Mesenchymal stem cell (in vitro differentiated cells and primary cell): ENCODE measurements around the gene USP7.

Experiments
- DNase-seq: peaks from one replicate; pipeline ENCODE4 v3.0.0-alpha.2; 2013
- H2AFZ ChIP-seq: one replicate; pipeline ENCODE4 v1.6.1; 2013; ENCODE audit warnings: low read depth, mild to moderate bottlenecking, control low read depth, inconsistent platforms, low read length, moderate library complexity
- H2AK5ac ChIP-seq: 2 replicates; pipeline ENCODE4 v1.6.1; 2013; ENCODE audit warnings: low read length, moderate library complexity, mild to moderate bottlenecking, inconsistent platforms; ENCODE audit not compliant: severe bottlenecking
- H2BK120ac ChIP-seq: one replicate; pipeline ENCODE4 v1.6.1; 2013; ENCODE audit warnings: low read depth, mild to moderate bottlenecking, inconsistent platforms, low read length, moderate library complexity
- H2BK12ac ChIP-seq, 2 experiments: one replicate each; pipeline ENCODE4 v1.6.1; 2013; ENCODE audit warnings: inconsistent platforms in 2 of 2, low read length in 2 of 2, mild to moderate bottlenecking in 2 of 2, moderate library complexity in 2 of 2, control low read depth in 1 of 2
- H2BK15ac ChIP-seq: one replicate; pipeline ENCODE4 v1.6.1; 2013; ENCODE audit warnings: mild to moderate bottlenecking, low read depth, inconsistent platforms; ENCODE audit not compliant: poor library complexity, severe bottlenecking
- H2BK5ac ChIP-seq: 2 replicates; pipeline ENCODE4 v1.6.1; 2013; ENCODE audit warnings: low read depth, mild to moderate bottlenecking, low read length, control low read depth, inconsistent platforms; ENCODE audit not compliant: poor library complexity, severe bottlenecking
- H3K14ac ChIP-seq, 2 experiments: one replicate each; pipeline ENCODE4 v1.6.1; 2013; ENCODE audit warnings: inconsistent platforms in 2 of 2, low read length in 2 of 2, control low read depth in 1 of 2, mild to moderate bottlenecking in 1 of 2, moderate library complexity in 1 of 2
- H3K18ac ChIP-seq, 2 experiments: one replicate each; pipeline ENCODE4 v1.6.1; 2013; ENCODE audit warnings: inconsistent platforms in 2 of 2, low read length in 2 of 2, control low read depth in 1 of 2, low read depth in 1 of 2, mild to moderate bottlenecking in 1 of 2
- H3K23ac ChIP-seq, 2 experiments: one replicate each; pipeline ENCODE4 v1.6.1; 2013; ENCODE audit warnings: inconsistent platforms in 2 of 2, low read length in 2 of 2, mild to moderate bottlenecking in 2 of 2, moderate library complexity in 2 of 2, control low read depth in 1 of 2
- H3K27ac ChIP-seq: 2 replicates; pipeline ENCODE4 v1.5.1; 2013; ENCODE audit warnings: mild to moderate bottlenecking, moderate library complexity, low read length, control low read depth, inconsistent platforms; ENCODE audit not compliant: poor library complexity, severe bottlenecking
- H3K27me3 ChIP-seq, 2 experiments: 2 replicates each; pipeline versions ENCODE4 v1.6.1 to v1.7.0; 2013; ENCODE audit warnings: low read length in 2 of 2, mild to moderate bottlenecking in 2 of 2, moderate library complexity in 2 of 2, control low read depth in 1 of 2, inconsistent platforms in 1 of 2; ENCODE audit not compliant: control insufficient read depth in 1 of 2, insufficient read depth in 1 of 2
- H3K36me3 ChIP-seq, 2 experiments: 2 replicates each; pipeline versions ENCODE4 v1.6.1 to v1.7.0; 2013; ENCODE audit warnings: low read length in 2 of 2, control low read depth in 1 of 2, inconsistent platforms in 1 of 2, low read depth in 1 of 2, mild to moderate bottlenecking in 1 of 2; ENCODE audit not compliant: insufficient read depth in 2 of 2, control insufficient read depth in 1 of 2
- H3K4ac ChIP-seq, 2 experiments: one replicate each; pipeline ENCODE4 v1.6.1; 2013; ENCODE audit warnings: inconsistent platforms in 2 of 2, low read length in 2 of 2, mild to moderate bottlenecking in 2 of 2, moderate library complexity in 2 of 2, control low read depth in 1 of 2, low read depth in 1 of 2
- H3K4me1 ChIP-seq: 2 replicates; pipeline ENCODE4 v1.6.1; 2013; ENCODE audit warnings: low read depth, low read length, control low read depth; ENCODE audit not compliant: control insufficient read depth, insufficient read depth
- H3K4me2 ChIP-seq: 2 replicates; pipeline ENCODE4 v1.6.1; 2013; ENCODE audit warnings: low read length, mild to moderate bottlenecking, inconsistent platforms; ENCODE audit not compliant: poor library complexity, severe bottlenecking
- H3K4me3 ChIP-seq, 2 experiments: 2 replicates each; pipeline versions ENCODE4 v1.5.1 to v1.7.0; 2013; ENCODE audit warnings: low read length in 2 of 2, mild to moderate bottlenecking in 2 of 2, control low read depth in 1 of 2, low read depth in 1 of 2; ENCODE audit not compliant: insufficient read depth in 1 of 2
- H3K79me1 ChIP-seq: replicated peaks from 2 replicates; pipeline ENCODE4 v1.6.1; 2013; ENCODE audit warnings: mild to moderate bottlenecking, control low read depth, low read length, inconsistent platforms; ENCODE audit not compliant: poor library complexity, severe bottlenecking
- H3K9ac ChIP-seq: 2 replicates; pipeline ENCODE4 v1.7.0; 2013; ENCODE audit warnings: mild to moderate bottlenecking, low read length, moderate library complexity
- H3K9me3 ChIP-seq: 2 replicates; pipeline ENCODE4 v1.7.0; 2013; ENCODE audit warnings: mild to moderate bottlenecking, low read length; ENCODE audit not compliant: control insufficient read depth
- H4K8ac ChIP-seq: one replicate; pipeline ENCODE4 v1.6.1; 2013; ENCODE audit warnings: inconsistent platforms, mild to moderate bottlenecking, low read length, moderate library complexity
- H4K91ac ChIP-seq: one replicate; pipeline ENCODE4 v1.6.1; 2013; ENCODE audit warnings: mild to moderate bottlenecking, low read length, inconsistent platforms
- WGBS: methylation state at CpG from one replicate; pipeline ENCODE4 v1.1.7; 2013; ENCODE audit warnings: mixed read lengths; 5-methylcytosine and 5-hydroxymethylcytosine counted together

USP7 gene

DNA sequence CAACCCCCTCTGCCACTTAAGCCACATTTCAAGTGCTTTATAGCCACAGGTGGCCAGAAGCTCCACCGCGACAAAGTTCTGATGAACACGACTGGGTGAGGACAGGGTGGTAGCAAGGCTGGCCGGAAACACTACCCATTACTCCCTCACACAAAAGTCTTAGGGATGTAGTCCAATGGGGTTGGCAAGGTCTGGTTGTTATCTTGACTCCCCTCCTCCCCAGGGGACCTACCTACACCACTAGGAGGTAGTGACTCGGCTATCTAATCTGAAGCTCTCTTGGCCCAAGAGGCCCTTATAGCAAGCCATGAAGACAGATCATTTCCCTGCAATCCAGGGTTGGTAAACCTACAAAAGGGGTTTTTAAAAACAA is 73.2 kb downstream of the USP7 start:
- H3K27me3 ChIP-seq = no peaks in the 10 kb centered on the region
- peaks cover 29% of the 10 kb centered on the region for H3K79me1 ChIP-seq
- no peak overlapping the region for H3K4me2 ChIP-seq
- H3K4ac ChIP-seq = no peak overlapping the region
- no peak overlapping the region for H2AFZ ChIP-seq
- H3K9me3 ChIP-seq = no peaks in the 10 kb centered on the region
- no peak overlapping the region for H3K27ac ChIP-seq
- H2AK5ac ChIP-seq = no peak overlapping the region
- no peak for DNase-seq
- no peak overlapping the region for H3K18ac ChIP-seq
- H2BK5ac ChIP-seq = no peak overlapping the region
- H4K91ac ChIP-seq = no peak overlapping the region
- no peak overlapping the region for H4K8ac ChIP-seq
- peaks cover 27% of the 10 kb centered on the region for H3K4me1 ChIP-seq
- H3K23ac ChIP-seq = no peak overlapping the region
- no peak overlapping the region for H2BK120ac ChIP-seq
- no peak overlapping the region for H3K14ac ChIP-seq
- H2BK12ac ChIP-seq = no peak overlapping the region
- H3K36me3 ChIP-seq = peaks cover 65 to 72% of the 10 kb centered on the region in 2 experiments
- H3K9ac ChIP-seq = no peak overlapping the region
- 92% methylated on average over 5 of the region's 5 CpGs for WGBS
- no peak overlapping the region for H3K4me3 ChIP-seq
- H2BK15ac ChIP-seq = no peak overlapping the region

- no peak overlapping the region for H3K4me2 ChIP-seq
- no peak overlapping the region for H2AFZ ChIP-seq
Observed at GRCh38 chr16:8889893-8890548, 73.7 kb downstream of the USP7 start.

GRCh38 chr16:8888951-8889892 is 74.5 kb downstream of the USP7 start:
- DNase-seq = no peak
- H2AFZ ChIP-seq = no peak overlapping the region
- 93% methylated on average over 22 of the region's 23 CpGs for WGBS
- no peaks in the 10 kb centered on the region for H3K27me3 ChIP-seq
- no peak overlapping the region for H4K8ac ChIP-seq
- H3K9me3 ChIP-seq = no peaks in the 10 kb centered on the region
- no peak overlapping the region for H2BK12ac ChIP-seq
- H3K9ac ChIP-seq = no peak overlapping the region
- H3K14ac ChIP-seq = no peak overlapping the region
- H2BK5ac ChIP-seq = no peak overlapping the region
- no peak overlapping the region for H2BK120ac ChIP-seq
- H3K18ac ChIP-seq = no peak overlapping the region
- no peak overlapping the region for H2AK5ac ChIP-seq
- H3K4me3 ChIP-seq = no peak overlapping the region
- H3K79me1 ChIP-seq = peaks cover 20% of the 10 kb centered on the region
- H3K27ac ChIP-seq = no peak overlapping the region
- no peak overlapping the region for H4K91ac ChIP-seq
- H2BK15ac ChIP-seq = no peak overlapping the region
- H3K4me2 ChIP-seq = no peak overlapping the region
- H3K4ac ChIP-seq = no peak overlapping the region
- H3K23ac ChIP-seq = no peak overlapping the region
- H3K4me1 ChIP-seq = peaks cover 39% of the 10 kb centered on the region
- H3K36me3 ChIP-seq = peaks cover 56 to 59% of the 10 kb centered on the region in 2 experiments

More at GRCh38 chr16:8889893-8890548, 73.7 kb downstream of the USP7 start:
- Histone ChIP-seq H2BK120ac (no peak overlapping the region), H3K27ac (no peak overlapping the region), H3K27me3 (no peaks in the 10 kb centered on the region), H3K9ac (no peak overlapping the region), H2BK5ac (no peak overlapping the region), H2BK12ac (no peak overlapping the region), H3K4me3 (no peak overlapping the region), H3K9me3 (no peaks in the 10 kb centered on the region), H3K23ac (no peak overlapping the region), H3K4ac (no peak overlapping the region), H2AK5ac (no peak overlapping the region), H4K91ac (no peak overlapping the region), H3K4me1 (peaks cover 32% of the 10 kb centered on the region), H3K18ac (no peak overlapping the region), H4K8ac (no peak overlapping the region), H2BK15ac (no peak overlapping the region), H3K36me3 (peaks cover 64 to 67% of the 10 kb centered on the region in 2 experiments), H3K14ac (no peak overlapping the region), H3K79me1 (peaks cover 25% of the 10 kb centered on the region)
- WGBS = 95% methylated on average over 14 of the region's 14 CpGs
- no peak for DNase-seq

GRCh38 chr16:8887952-8888560 is 75.7 kb downstream of the USP7 start:
- H2BK120ac ChIP-seq = no peak overlapping the region

More at GRCh38 chr16:8887952-8888560, 75.7 kb downstream of the USP7 start:
- Histone ChIP-seq H3K4ac (no peak overlapping the region), H4K91ac (no peak overlapping the region), H3K18ac (no peak overlapping the region), H3K27ac (no peak overlapping the region), H2BK12ac (peak overlapping the region in 1 of 2 experiments; percentile 29), H4K8ac (no peak overlapping the region), H2AK5ac (no peak overlapping the region), H2BK5ac (no peak overlapping the region), H3K79me1 (peaks cover 21% of the 10 kb centered on the region), H3K9ac (no peak overlapping the region), H2AFZ (no peak overlapping the region), H3K14ac (no peak overlapping the region), H3K27me3 (no peaks in the 10 kb centered on the region), H3K9me3 (no peaks in the 10 kb centered on the region), H3K23ac (no peak overlapping the region), H3K4me1 (peaks cover 42% of the 10 kb centered on the region), H2BK15ac (no peak overlapping the region), H3K4me3 (no peak overlapping the region), H3K36me3 (peaks cover 45 to 47% of the 10 kb centered on the region in 2 experiments), H3K4me2 (no peak overlapping the region)
- peak; percentile 72 for DNase-seq
- WGBS = 82% methylated on average over 16 of the region's 16 CpGs
